ENCODE measurements around the gene ADGRA1.

The ADGRA1 gene

DNA sequence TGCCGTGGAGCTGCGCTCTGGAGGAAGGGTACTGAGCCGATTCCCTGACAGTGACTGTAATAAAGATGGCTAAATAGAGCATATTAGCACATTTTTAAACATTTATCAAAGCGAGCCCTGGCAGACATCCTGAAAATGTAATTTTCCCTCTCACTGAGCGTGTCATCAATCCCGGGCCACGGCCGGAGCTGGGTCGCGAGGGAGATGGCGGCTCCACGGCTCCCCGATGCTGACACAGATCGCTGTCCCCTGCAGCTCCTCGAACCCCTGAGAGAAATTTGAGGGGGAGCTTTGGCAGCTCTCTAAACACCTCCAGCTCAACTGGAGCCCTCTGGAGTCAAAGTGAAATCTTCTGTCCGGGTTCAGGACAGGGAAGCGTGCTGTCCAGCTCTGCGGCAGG is 44.9 kb upstream of the ADGRA1 start:
- no peak for DNase-seq

DNA sequence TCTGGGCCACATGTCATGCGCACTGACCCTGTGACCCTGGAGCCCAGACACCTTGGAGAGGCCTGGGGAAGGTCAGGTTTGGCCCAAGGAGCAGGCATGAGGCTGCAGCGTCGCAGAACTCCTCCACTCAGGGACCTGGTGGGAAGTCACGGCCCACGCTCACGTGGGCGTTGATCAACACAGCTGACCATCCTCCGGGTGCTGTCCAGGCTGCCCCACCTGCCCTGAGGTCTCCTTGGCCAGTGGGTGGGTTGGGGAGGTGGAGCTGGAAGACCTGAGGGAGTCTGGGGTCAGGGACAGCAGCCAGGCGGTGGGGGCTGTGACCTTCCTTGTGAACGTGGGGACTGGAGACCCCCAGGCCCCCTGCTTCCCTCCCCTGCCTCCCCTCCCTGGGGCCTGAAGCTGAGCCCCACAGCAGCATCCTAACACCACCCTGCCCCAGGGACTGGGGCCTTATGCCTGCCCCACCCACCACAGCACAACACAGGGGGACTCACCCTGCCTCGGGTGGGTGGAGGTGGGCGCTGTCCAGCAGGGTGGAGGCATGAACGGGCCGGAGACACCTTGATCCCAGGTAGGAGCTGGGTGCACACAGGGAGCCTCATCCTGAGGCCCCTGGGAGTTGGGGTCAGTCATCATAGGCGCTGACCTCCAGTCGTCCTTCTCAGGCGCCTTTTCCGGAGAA is 44.0 kb upstream of the ADGRA1 start:
- H3K9ac ChIP-seq (ENCODE audit: low read length) = no peak overlapping the region
- TF ChIP-seq, protein P1, sequence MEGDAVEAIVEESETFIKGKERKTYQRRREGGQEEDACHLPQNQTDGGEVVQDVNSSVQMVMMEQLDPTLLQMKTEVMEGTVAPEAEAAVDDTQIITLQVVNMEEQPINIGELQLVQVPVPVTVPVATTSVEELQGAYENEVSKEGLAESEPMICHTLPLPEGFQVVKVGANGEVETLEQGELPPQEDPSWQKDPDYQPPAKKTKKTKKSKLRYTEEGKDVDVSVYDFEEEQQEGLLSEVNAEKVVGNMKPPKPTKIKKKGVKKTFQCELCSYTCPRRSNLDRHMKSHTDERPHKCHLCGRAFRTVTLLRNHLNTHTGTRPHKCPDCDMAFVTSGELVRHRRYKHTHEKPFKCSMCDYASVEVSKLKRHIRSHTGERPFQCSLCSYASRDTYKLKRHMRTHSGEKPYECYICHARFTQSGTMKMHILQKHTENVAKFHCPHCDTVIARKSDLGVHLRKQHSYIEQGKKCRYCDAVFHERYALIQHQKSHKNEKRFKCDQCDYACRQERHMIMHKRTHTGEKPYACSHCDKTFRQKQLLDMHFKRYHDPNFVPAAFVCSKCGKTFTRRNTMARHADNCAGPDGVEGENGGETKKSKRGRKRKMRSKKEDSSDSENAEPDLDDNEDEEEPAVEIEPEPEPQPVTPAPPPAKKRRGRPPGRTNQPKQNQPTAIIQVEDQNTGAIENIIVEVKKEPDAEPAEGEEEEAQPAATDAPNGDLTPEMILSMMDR (IDR thresholded peaks at IDR 0.05; ENCODE audit: low read length) = no peak
- TF ChIP-seq EZH2 (optimal IDR thresholded peaks at IDR 0.05; ENCODE audit: low read depth, low read length) (no peak), EZH2phosphoT487 (IDR thresholded peaks at IDR 0.05; ENCODE audit: low read length) (no peak)
- no peak overlapping the region for H3K27ac ChIP-seq (ENCODE audit: low read length)
- H3K36me3 ChIP-seq (replicated peaks; ENCODE audit: insufficient read depth, low read length) = no peaks in the 10 kb centered on the region
- no peak overlapping the region for H2AFZ ChIP-seq (ENCODE audit: low read length)
- peaks cover 57% of the 10 kb centered on the region for H3K27me3 ChIP-seq (replicated peaks; ENCODE audit: insufficient read depth, low read length)
- H3F3A ChIP-seq (ENCODE audit: insufficient read depth, low read length) = no peaks in the 10 kb centered on the region
- H3K4me1 ChIP-seq (ENCODE audit: low read length) = no peaks in the 10 kb centered on the region
- no peak overlapping the region for H3K4me3 ChIP-seq (ENCODE audit: low read length)
- no peaks in the 10 kb centered on the region for H3K79me2 ChIP-seq (ENCODE audit: low read length)
- no peaks in the 10 kb centered on the region for H3K9me3 ChIP-seq (replicated peaks; ENCODE audit: insufficient read depth, low read length)
- no peaks in the 10 kb centered on the region for H4K20me1 ChIP-seq (ENCODE audit: insufficient read depth, low read length)
- H3K9me2 ChIP-seq (replicated peaks; ENCODE audit: insufficient read depth, low read length) = no peaks in the 10 kb centered on the region
- no peak for DNase-seq
- H3K4me2 ChIP-seq (ENCODE audit: low read depth, low read length) = no peak overlapping the region

More for the DNA sequence above, 44.9 kb upstream of the ADGRA1 start:
- Histone ChIP-seq H2AFZ (ENCODE audit: low read length) (no peak overlapping the region), H3K36me3 (replicated peaks; ENCODE audit: insufficient read depth, low read length) (no peaks in the 10 kb centered on the region), H3K79me2 (ENCODE audit: low read length) (no peaks in the 10 kb centered on the region), H3K4me2 (ENCODE audit: low read depth, low read length) (no peak overlapping the region), H3K27ac (ENCODE audit: low read length) (no peak overlapping the region), H3K4me3 (ENCODE audit: low read length) (no peak overlapping the region), H3F3A (ENCODE audit: insufficient read depth, low read length) (no peaks in the 10 kb centered on the region), H4K20me1 (ENCODE audit: insufficient read depth, low read length) (no peaks in the 10 kb centered on the region), H3K9ac (ENCODE audit: low read length) (no peak overlapping the region), H3K9me2 (replicated peaks; ENCODE audit: insufficient read depth, low read length) (no peaks in the 10 kb centered on the region), H3K27me3 (replicated peaks; ENCODE audit: insufficient read depth, low read length) (peaks cover 57% of the 10 kb centered on the region), H3K9me3 (replicated peaks; ENCODE audit: insufficient read depth, low read length) (no peaks in the 10 kb centered on the region), H3K4me1 (ENCODE audit: low read length) (no peaks in the 10 kb centered on the region)
- TF ChIP-seq EZH2phosphoT487 (IDR thresholded peaks at IDR 0.05; ENCODE audit: low read length) = no peak
- TF ChIP-seq EZH2 (optimal IDR thresholded peaks at IDR 0.05; ENCODE audit: low read depth, low read length) = no peak
- TF ChIP-seq, protein P1 (IDR thresholded peaks at IDR 0.05; ENCODE audit: low read length) = no peak

DNA sequence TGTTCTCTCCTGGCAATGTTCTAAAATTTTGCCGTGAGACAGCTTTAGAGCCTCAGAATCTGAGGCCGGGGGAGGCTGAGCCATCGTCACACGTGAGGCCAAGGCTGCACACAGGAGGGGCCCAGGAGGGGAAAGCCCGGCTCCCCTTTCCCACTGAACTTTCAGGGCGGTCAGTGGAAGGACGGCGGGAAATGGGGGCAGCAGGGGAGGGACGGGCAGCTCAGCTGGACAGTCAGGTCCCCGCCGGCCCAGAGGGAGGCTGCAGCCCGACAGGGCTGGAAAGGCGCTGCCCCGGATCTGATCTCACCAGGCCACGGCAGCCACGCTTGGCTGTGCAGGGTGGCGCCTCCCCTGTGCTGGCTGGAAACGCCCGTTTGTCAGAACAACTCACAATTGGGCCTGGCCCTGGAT is 43.3 kb upstream of the ADGRA1 start:
- Histone ChIP-seq H4K20me1 (ENCODE audit: insufficient read depth, low read length) (no peaks in the 10 kb centered on the region), H3F3A (ENCODE audit: insufficient read depth, low read length) (no peaks in the 10 kb centered on the region), H3K36me3 (replicated peaks; ENCODE audit: insufficient read depth, low read length) (no peaks in the 10 kb centered on the region), H3K4me3 (ENCODE audit: low read length) (no peak overlapping the region), H3K9me2 (replicated peaks; ENCODE audit: insufficient read depth, low read length) (no peaks in the 10 kb centered on the region), H3K4me2 (ENCODE audit: low read depth, low read length) (no peak overlapping the region), H2AFZ (ENCODE audit: low read length) (no peak overlapping the region), H3K4me1 (ENCODE audit: low read length) (no peaks in the 10 kb centered on the region), H3K27me3 (replicated peaks; ENCODE audit: insufficient read depth, low read length) (peaks cover 50% of the 10 kb centered on the region), H3K9ac (ENCODE audit: low read length) (no peak overlapping the region), H3K79me2 (ENCODE audit: low read length) (no peaks in the 10 kb centered on the region), H3K9me3 (replicated peaks; ENCODE audit: insufficient read depth, low read length) (no peaks in the 10 kb centered on the region), H3K27ac (ENCODE audit: low read length) (no peak overlapping the region)
- no peak for DNase-seq
- TF ChIP-seq EZH2 (optimal IDR thresholded peaks at IDR 0.05; ENCODE audit: low read depth, low read length) (no peak), EZH2phosphoT487 (IDR thresholded peaks at IDR 0.05; ENCODE audit: low read length) (no peak)
- TF ChIP-seq, protein P1 (IDR thresholded peaks at IDR 0.05; ENCODE audit: low read length) = no peak

Measured in MM.1S (cell line).